Stomach (tissue), 4 donors: ENCODE results near the gene TAGLN2.

Source experiments
- CTCF ChIP-seq, 7 experiments: fragments of 450-650 bp in 4 of 7; fragments of 200-600 bp in 3 of 7; sonication (generic) in 3 of 7; IDR thresholded peaks; one replicate each; pipeline ENCODE4 v1.5.1; 2016 to 2019; ENCODE audit warnings: antibody characterized with exemption in 7 of 7, control low read depth in 2 of 7, mild to moderate bottlenecking in 1 of 7
- EP300 ChIP-seq: sonication (generic); formaldehyde crosslinking; IDR thresholded peaks from one replicate; pipeline ENCODE4 v1.6.1; 2017; ENCODE audit warnings: antibody characterized with exemption
- POLR2A ChIP-seq, 4 donors: fragments of 450-650 bp; IDR thresholded peaks; one replicate each; pipeline ENCODE4 v1.6.1; 2016; ENCODE audit warnings: antibody characterized with exemption in 4 of 4, control low read depth in 2 of 4, mild to moderate bottlenecking in 1 of 4, moderate library complexity in 1 of 4
- POLR2AphosphoS5 ChIP-seq, 3 donors: sonication (generic); formaldehyde crosslinking; IDR thresholded peaks; one replicate each; pipeline ENCODE4 v1.6.1; 2016; ENCODE audit warnings: antibody characterized with exemption in 3 of 3

- TF ChIP-seq CTCF (IDR thresholded peaks at IDR 0.05) (no peak), POLR2A (IDR thresholded peaks at IDR 0.05) (no peak), EP300 (no peak), POLR2AphosphoS5 (IDR thresholded peaks at IDR 0.05) (no peak)
Observed at GRCh38 chr1:159896546-159896930, 28.8 kb downstream of the TAGLN2 start.
